Activated CD4-positive, alpha-beta memory T cell treated with anti-CD3 and anti-CD28 coated beads for 36 hours (primary cell): Measurements from ENCODE around the gene AATF. TPM values are rescaled to one million over a fixed set of nuclear protein-coding genes. Genes with fewer than 3 reads are reported as not detected.

Experiments used
- CTCF ChIA-PET: fragments of 350-600 bp; sonication (Branson Sonifier 250); formaldehyde crosslinking; loops from one replicate; lab custom pipeline; 2021; ENCODE audit warnings: antibody characterized with exemption, inconsistent platforms; lab: Charles Lee
- POLR2A ChIA-PET: fragments of 350-600 bp; sonication (Branson Sonifier 250); formaldehyde crosslinking; loops from one replicate; lab custom pipeline; 2021; ENCODE audit warnings: antibody characterized with exemption; lab: Charles Lee
- DNase-seq: peaks from one replicate; pipeline ENCODE4 v3.0.0-alpha.2; 2020
- H3K27ac Mint-ChIP-seq: one replicate; pipeline ENCODE4 v1.8.0; 2021; ENCODE audit warnings: mixed read lengths
- H3K27me3 Mint-ChIP-seq: one replicate; pipeline ENCODE4 v1.8.0; 2021; ENCODE audit warnings: mixed read lengths
- H3K36me3 Mint-ChIP-seq: one replicate; pipeline ENCODE4 v1.8.0; 2021; ENCODE audit warnings: mixed read lengths
- H3K4me1 Mint-ChIP-seq: one replicate; pipeline ENCODE4 v1.8.0; 2021; ENCODE audit warnings: low read depth, mixed read lengths
- H3K4me3 Mint-ChIP-seq: one replicate; pipeline ENCODE4 v1.8.0; 2021; ENCODE audit warnings: mild to moderate bottlenecking, mixed read lengths
- H3K9me3 Mint-ChIP-seq: one replicate; pipeline ENCODE4 v1.8.0; 2021; ENCODE audit warnings: mixed read lengths
- intact Hi-C: fragments of 100-400 bp; cut with micrococcal nuclease; formaldehyde crosslinking; loops from one replicate; pipeline ENCODE4 v1.15.1; 2023
- total RNA-seq, 2 experiments: library from RNA; stranded (reverse); gene quantifications; one replicate each; pipeline ENCODE4 v1.2.3, GENCODE V29; 2021

AATF gene
- total RNA-seq, 2 experiments from 2014 or later = 85.6 to 89.1 TPM

DNA sequence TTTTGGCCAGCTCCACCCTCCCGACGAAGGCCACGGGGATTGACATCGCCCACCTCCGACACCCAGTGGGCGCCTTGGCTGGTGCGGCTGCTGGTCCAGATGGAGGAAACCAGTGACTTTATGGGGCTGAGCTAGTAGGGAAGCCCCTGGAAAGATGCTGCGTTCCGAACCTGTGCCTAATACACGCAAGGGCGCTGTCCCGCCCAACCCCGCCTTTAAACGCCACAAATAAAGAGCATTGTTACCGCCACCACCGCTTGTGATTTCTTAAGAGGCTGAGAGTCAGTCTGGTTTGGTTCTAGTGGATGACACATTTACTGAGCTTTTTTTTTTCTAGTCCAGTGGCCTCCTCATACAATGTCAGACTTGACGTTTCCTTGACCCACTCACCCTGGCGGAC is 107.9 kb downstream of the AATF start:
- Mint-ChIP-seq H3K27ac (no peak overlapping the region), H3K4me1 (no peaks in the 10 kb centered on the region), H3K27me3 (no peaks in the 10 kb centered on the region), H3K4me3 (no peak overlapping the region), H3K9me3 (no peaks in the 10 kb centered on the region), H3K36me3 (peaks cover 19% of the 10 kb centered on the region)
- DNase-seq = no peak
- intact Hi-C loops = no loop called here
- POLR2A ChIA-PET = no interaction called here
- CTCF ChIA-PET = interaction anchor here (1.7 kb wide), 1 partner anchor 9 kb away, joined by 6 read pairs; no protein-coding TSS in a partner anchor

DNA sequence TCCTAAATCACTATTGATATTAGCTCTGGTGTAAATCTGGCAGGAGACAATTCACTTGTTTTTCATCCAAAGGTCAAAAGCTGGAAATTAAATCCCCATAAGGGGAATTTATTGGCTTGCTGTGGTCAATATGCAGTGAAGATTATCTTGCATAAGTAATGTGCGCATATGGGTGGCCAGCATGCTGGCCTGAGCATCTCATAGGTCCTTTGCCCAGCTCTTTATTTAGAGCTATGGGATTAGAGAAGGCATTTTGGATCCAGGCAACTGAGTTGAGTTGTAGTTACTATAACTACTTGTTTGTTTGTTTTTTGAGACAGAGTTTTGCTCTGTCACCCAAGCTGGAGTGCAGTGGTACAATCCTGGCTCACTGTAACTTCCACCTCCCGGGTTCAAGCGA is 110.7 kb downstream of the AATF start:
- H3K36me3 Mint-ChIP-seq = peaks cover 17% of the 10 kb centered on the region
- intact Hi-C loops = no loop called here
- DNase-seq = no peak
- POLR2A ChIA-PET = no interaction called here
- H3K4me1 Mint-ChIP-seq = no peaks in the 10 kb centered on the region
- H3K27ac Mint-ChIP-seq = no peak overlapping the region
- H3K9me3 Mint-ChIP-seq = no peaks in the 10 kb centered on the region
- no peaks in the 10 kb centered on the region for H3K27me3 Mint-ChIP-seq
- CTCF ChIA-PET = interaction anchor here (1.2 kb wide), 1 partner anchor 11 kb away, joined by 9 read pairs; no protein-coding TSS in a partner anchor
- no peak overlapping the region for H3K4me3 Mint-ChIP-seq

GRCh38 chr17:37060094-37060493 is 111.3 kb downstream of the AATF start:
- ChIA-PET CTCF (interaction anchor here (1.2 kb wide), 1 partner anchor 12 kb away, joined by 9 read pairs; no protein-coding TSS in a partner anchor), POLR2A (no interaction called here)
- Mint-ChIP-seq H3K27me3 (no peaks in the 10 kb centered on the region), H3K27ac (no peak overlapping the region), H3K9me3 (no peaks in the 10 kb centered on the region), H3K36me3 (peaks cover 13% of the 10 kb centered on the region), H3K4me1 (no peaks in the 10 kb centered on the region), H3K4me3 (no peak overlapping the region)
- no peak for DNase-seq
- intact Hi-C loops = no loop called here

- Mint-ChIP-seq H3K27me3 (no peaks in the 10 kb centered on the region), H3K9me3 (no peaks in the 10 kb centered on the region), H3K4me3 (no peak overlapping the region), H3K36me3 (peaks cover 10% of the 10 kb centered on the region), H3K4me1 (no peaks in the 10 kb centered on the region), H3K27ac (no peak overlapping the region)
- CTCF ChIA-PET = interaction anchor here (1.0 to 1.1 kb wide), 2 partner anchors 13 to 14 kb away, joined by 3 to 5 read pairs; no protein-coding TSS in a partner anchor
- intact Hi-C loops = no loop called here
- POLR2A ChIA-PET = no interaction called here
- no peak for DNase-seq
These were observed 112.2 kb downstream of the AATF start for GRCh38 chr17:37060928-37061327.

DNA sequence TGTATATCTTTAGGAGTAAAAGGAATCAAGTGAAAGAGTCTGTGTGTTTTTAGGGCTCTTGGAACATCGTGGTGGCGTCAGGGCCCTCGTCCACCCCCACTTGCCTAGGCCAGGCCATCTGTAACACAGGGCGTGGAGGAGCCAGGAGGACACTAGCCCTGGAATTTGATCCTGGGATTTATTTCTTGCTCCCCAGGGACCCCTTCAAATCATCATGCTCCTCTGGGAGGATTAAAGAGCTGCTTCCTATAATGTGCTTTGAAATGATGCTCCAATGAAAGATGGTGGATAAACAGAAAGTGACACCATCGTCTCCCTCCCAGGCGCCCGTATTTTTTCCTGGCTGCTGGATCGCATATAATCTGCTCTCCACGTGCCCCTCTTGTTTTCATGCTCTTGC is 113.3 kb downstream of the AATF start:
- ChIA-PET CTCF (interaction anchor here (1.0 kb wide), 1 partner anchor 14 kb away, joined by 3 read pairs; no protein-coding TSS in a partner anchor), POLR2A (no interaction called here)
- intact Hi-C loops = no loop called here
- H3K27ac Mint-ChIP-seq = no peak overlapping the region
- no peak overlapping the region for H3K4me3 Mint-ChIP-seq
- no peak for DNase-seq
- H3K27me3 Mint-ChIP-seq = no peaks in the 10 kb centered on the region
- H3K9me3 Mint-ChIP-seq = no peaks in the 10 kb centered on the region
- peaks cover 5% of the 10 kb centered on the region for H3K36me3 Mint-ChIP-seq
- no peaks in the 10 kb centered on the region for H3K4me1 Mint-ChIP-seq

GRCh38 chr17:37064206-37064605 is 115.5 kb downstream of the AATF start:
- no peaks in the 10 kb centered on the region for H3K36me3 Mint-ChIP-seq
- H3K9me3 Mint-ChIP-seq = no peaks in the 10 kb centered on the region
- intact Hi-C loops = no loop called here
- no peak overlapping the region for H3K27ac Mint-ChIP-seq
- DNase-seq = no peak
- H3K4me3 Mint-ChIP-seq = no peak overlapping the region
- POLR2A ChIA-PET = no interaction called here
- H3K27me3 Mint-ChIP-seq = no peaks in the 10 kb centered on the region
- H3K4me1 Mint-ChIP-seq = no peaks in the 10 kb centered on the region
- CTCF ChIA-PET = interaction anchor here (1.4 kb wide), 1 partner anchor 17 kb away, joined by 6 read pairs; no protein-coding TSS in a partner anchor

DNA sequence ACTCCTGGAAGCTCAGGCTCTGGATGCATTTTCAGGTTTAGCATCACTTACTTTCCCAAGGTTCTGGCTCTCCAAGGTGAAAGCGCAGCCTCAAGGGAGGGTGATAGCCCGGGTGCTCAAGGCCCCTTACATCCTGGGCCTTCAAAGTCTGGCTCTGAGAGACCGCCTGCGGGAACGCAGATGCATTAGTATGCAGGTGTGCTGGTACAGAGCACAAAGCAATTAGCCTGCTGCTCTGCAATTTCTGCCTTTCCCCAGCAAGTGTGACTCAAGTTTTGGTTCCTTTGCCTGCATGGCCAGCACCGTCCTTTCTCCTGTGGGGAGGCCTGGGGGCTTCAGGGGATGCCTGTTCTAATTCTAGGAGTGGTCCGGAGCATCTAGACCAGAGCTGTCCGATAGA is 116.2 kb downstream of the AATF start:
- no peaks in the 10 kb centered on the region for H3K36me3 Mint-ChIP-seq
- ChIA-PET POLR2A (no interaction called here), CTCF (no interaction called here)
- H3K4me3 Mint-ChIP-seq = no peak overlapping the region
- no peaks in the 10 kb centered on the region for H3K27me3 Mint-ChIP-seq
- no peak for DNase-seq
- H3K4me1 Mint-ChIP-seq = no peaks in the 10 kb centered on the region
- H3K9me3 Mint-ChIP-seq = no peaks in the 10 kb centered on the region
- no peak overlapping the region for H3K27ac Mint-ChIP-seq
- intact Hi-C loops = no loop called here

DNA sequence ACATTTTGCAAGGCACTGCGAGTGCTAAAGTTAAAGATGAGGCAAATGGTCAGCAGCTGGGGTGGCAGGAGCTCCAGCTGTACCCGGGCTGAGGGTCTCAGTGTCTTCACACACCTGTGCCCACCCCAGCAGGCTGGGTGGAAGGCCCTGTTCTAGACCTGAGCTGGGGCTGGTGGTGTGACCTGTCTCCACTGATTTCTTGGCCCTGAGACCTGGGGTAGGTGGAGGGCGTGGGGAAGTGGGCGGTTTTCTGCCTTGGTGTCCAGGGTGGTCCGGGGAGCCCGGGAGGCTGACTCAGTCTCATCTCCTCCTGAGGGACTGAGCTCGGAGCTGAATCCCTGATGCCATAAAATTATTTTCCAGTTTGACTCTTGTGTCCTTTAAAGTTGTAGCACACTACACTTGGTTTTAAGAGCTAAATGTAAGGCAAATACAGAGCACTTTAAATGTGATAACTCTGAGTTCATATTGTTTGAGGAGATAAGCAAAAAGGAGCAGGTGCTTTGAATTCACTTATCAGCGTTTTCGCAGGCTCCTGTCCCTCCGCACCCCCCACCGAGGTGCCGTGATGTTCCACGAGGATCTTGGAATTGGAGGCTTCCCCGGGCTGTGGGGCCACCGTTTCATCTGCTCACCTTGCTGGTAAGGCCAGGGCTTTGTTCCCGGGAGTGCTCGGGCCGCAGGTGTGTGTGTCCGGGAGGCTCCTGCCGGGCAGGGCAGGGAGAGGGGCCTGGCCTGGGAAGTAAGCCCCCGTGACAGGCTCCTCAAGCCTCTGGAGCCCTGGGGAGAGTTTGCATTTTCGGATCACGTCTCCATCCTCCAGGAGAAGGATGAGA is 117.0 kb downstream of the AATF start:
- H3K36me3 Mint-ChIP-seq = no peaks in the 10 kb centered on the region
- H3K4me1 Mint-ChIP-seq = no peaks in the 10 kb centered on the region
- CTCF ChIA-PET = no interaction called here
- H3K4me3 Mint-ChIP-seq = no peak overlapping the region
- DNase-seq = no peak
- POLR2A ChIA-PET = no interaction called here
- no peaks in the 10 kb centered on the region for H3K9me3 Mint-ChIP-seq
- intact Hi-C loops = no loop called here
- no peak overlapping the region for H3K27ac Mint-ChIP-seq
- no peaks in the 10 kb centered on the region for H3K27me3 Mint-ChIP-seq

GRCh38 chr17:37066322-37067255 is 117.8 kb downstream of the AATF start:
- no peak for DNase-seq
- H3K4me3 Mint-ChIP-seq = no peak overlapping the region
- ChIA-PET POLR2A (no interaction called here), CTCF (no interaction called here)
- H3K4me1 Mint-ChIP-seq = no peaks in the 10 kb centered on the region
- no peak overlapping the region for H3K27ac Mint-ChIP-seq
- intact Hi-C loops = no loop called here
- no peaks in the 10 kb centered on the region for H3K36me3 Mint-ChIP-seq
- no peaks in the 10 kb centered on the region for H3K9me3 Mint-ChIP-seq
- no peaks in the 10 kb centered on the region for H3K27me3 Mint-ChIP-seq

- ChIA-PET CTCF (interaction anchor here (2.6 kb wide), 1 partner anchor 20 kb away, joined by 11 read pairs; no protein-coding TSS in a partner anchor), POLR2A (no interaction called here)
- intact Hi-C loops = no loop called here
- H3K36me3 Mint-ChIP-seq = no peaks in the 10 kb centered on the region
- H3K4me3 Mint-ChIP-seq = no peak overlapping the region
- H3K27ac Mint-ChIP-seq = no peak overlapping the region
- H3K4me1 Mint-ChIP-seq = no peaks in the 10 kb centered on the region
- no peaks in the 10 kb centered on the region for H3K9me3 Mint-ChIP-seq
- H3K27me3 Mint-ChIP-seq = no peaks in the 10 kb centered on the region
- DNase-seq = no peak
These were observed 118.9 kb downstream of the AATF start for GRCh38 chr17:37067555-37068111.

GRCh38 chr17:37068266-37068665 is 119.5 kb downstream of the AATF start:
- no peaks in the 10 kb centered on the region for H3K27me3 Mint-ChIP-seq
- ChIA-PET CTCF (interaction anchor here (2.6 kb wide), 1 partner anchor 21 kb away, joined by 11 read pairs; no protein-coding TSS in a partner anchor), POLR2A (no interaction called here)
- no peaks in the 10 kb centered on the region for H3K9me3 Mint-ChIP-seq
- H3K4me1 Mint-ChIP-seq = no peaks in the 10 kb centered on the region
- H3K27ac Mint-ChIP-seq = no peak overlapping the region
- H3K36me3 Mint-ChIP-seq = no peaks in the 10 kb centered on the region
- no peak for DNase-seq
- intact Hi-C loops = no loop called here
- no peak overlapping the region for H3K4me3 Mint-ChIP-seq

- H3K9me3 Mint-ChIP-seq = no peaks in the 10 kb centered on the region
- CTCF ChIA-PET = interaction anchor here (2.6 kb wide), 1 partner anchor 22 kb away, joined by 11 read pairs; no protein-coding TSS in a partner anchor
- H3K4me3 Mint-ChIP-seq = no peak overlapping the region
- no peaks in the 10 kb centered on the region for H3K36me3 Mint-ChIP-seq
- intact Hi-C loops = no loop called here
- POLR2A ChIA-PET = no interaction called here
- H3K4me1 Mint-ChIP-seq = no peaks in the 10 kb centered on the region
- no peak for DNase-seq
- no peaks in the 10 kb centered on the region for H3K27me3 Mint-ChIP-seq
- no peak overlapping the region for H3K27ac Mint-ChIP-seq
These were observed 120.3 kb downstream of the AATF start for GRCh38 chr17:37069087-37069486.
